ENCODE data around the gene CCDC85C. TPM values are rescaled to one million over a fixed set of nuclear protein-coding genes. Genes with fewer than 3 reads are reported as not detected.

CCDC85C gene
- total RNA-seq, 1 donor from 2014 or later, result 82.2 TPM

DNA sequence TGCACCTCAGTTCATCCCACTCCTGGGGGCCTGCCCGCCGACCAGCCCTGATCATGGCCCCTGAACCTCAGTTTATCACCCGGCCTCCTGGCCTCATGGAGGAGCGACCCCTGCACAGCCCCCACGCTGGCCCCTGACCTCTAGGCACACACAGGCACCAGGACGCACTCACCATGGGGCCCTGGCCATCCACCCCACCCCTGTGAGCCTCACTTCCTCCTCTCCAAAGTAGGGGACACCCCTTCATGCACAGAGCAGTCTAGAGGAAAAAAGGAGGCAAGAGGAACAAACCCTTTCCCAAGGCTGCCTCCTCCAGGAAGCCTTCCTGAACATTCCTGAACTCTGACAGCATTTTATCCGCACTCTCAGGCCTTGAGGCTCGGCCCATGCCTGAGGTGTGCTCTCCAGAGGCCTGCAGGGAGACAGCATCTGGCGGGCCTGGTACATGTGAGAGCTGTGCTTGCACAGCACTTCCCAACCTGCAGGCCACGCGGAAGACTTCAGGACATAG is 83.4 kb downstream of the CCDC85C start:
- peaks cover 47% of the 10 kb centered on the region for H3K4me1 Mint-ChIP-seq
- no peak overlapping the region for H3K4me3 Mint-ChIP-seq
- no peaks in the 10 kb centered on the region for H3K9me3 Mint-ChIP-seq
- H3K36me3 Mint-ChIP-seq, result no peaks in the 10 kb centered on the region
- no peak for DNase-seq (ENCODE audit: low spot score in 2 of 2, unreplicated experiment in 2 of 2)
- peak overlapping the region; percentile 80 for H3K27ac Mint-ChIP-seq
- TF ChIP-seq, protein P1, sequence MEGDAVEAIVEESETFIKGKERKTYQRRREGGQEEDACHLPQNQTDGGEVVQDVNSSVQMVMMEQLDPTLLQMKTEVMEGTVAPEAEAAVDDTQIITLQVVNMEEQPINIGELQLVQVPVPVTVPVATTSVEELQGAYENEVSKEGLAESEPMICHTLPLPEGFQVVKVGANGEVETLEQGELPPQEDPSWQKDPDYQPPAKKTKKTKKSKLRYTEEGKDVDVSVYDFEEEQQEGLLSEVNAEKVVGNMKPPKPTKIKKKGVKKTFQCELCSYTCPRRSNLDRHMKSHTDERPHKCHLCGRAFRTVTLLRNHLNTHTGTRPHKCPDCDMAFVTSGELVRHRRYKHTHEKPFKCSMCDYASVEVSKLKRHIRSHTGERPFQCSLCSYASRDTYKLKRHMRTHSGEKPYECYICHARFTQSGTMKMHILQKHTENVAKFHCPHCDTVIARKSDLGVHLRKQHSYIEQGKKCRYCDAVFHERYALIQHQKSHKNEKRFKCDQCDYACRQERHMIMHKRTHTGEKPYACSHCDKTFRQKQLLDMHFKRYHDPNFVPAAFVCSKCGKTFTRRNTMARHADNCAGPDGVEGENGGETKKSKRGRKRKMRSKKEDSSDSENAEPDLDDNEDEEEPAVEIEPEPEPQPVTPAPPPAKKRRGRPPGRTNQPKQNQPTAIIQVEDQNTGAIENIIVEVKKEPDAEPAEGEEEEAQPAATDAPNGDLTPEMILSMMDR (IDR thresholded peaks at IDR 0.05; ENCODE audit: unreplicated experiment), result no peak
- no peaks in the 10 kb centered on the region for H3K27me3 Mint-ChIP-seq (ENCODE audit: low read depth)

- H3K4me3 Mint-ChIP-seq, result no peak overlapping the region
- H3K36me3 Mint-ChIP-seq, result no peaks in the 10 kb centered on the region
- no peaks in the 10 kb centered on the region for H3K27me3 Mint-ChIP-seq (ENCODE audit: low read depth)
- no peak for DNase-seq (ENCODE audit: low spot score in 2 of 2, unreplicated experiment in 2 of 2)
- no peak overlapping the region for H3K27ac Mint-ChIP-seq
- H3K9me3 Mint-ChIP-seq, result no peaks in the 10 kb centered on the region
- H3K4me1 Mint-ChIP-seq, result peaks cover 43% of the 10 kb centered on the region
- TF ChIP-seq, protein P1 (IDR thresholded peaks at IDR 0.05; ENCODE audit: unreplicated experiment), result no peak
Measured at GRCh38 chr14:99519931-99520421, 84.0 kb downstream of the CCDC85C start.

- no peaks in the 10 kb centered on the region for H3K9me3 Mint-ChIP-seq
- H3K4me3 Mint-ChIP-seq, result no peak overlapping the region
- no peak overlapping the region for H3K27ac Mint-ChIP-seq
- H3K36me3 Mint-ChIP-seq, result no peaks in the 10 kb centered on the region
- TF ChIP-seq, protein P1 (IDR thresholded peaks at IDR 0.05; ENCODE audit: unreplicated experiment), result no peak
- H3K4me1 Mint-ChIP-seq, result peaks cover 37% of the 10 kb centered on the region
- no peaks in the 10 kb centered on the region for H3K27me3 Mint-ChIP-seq (ENCODE audit: low read depth)
- DNase-seq (ENCODE audit: low spot score in 2 of 2, unreplicated experiment in 2 of 2), result no peak
Measured at GRCh38 chr14:99519347-99519881, 84.6 kb downstream of the CCDC85C start.

GRCh38 chr14:99518441-99519346 is 85.3 kb downstream of the CCDC85C start:
- Mint-ChIP-seq H3K4me3 (no peak overlapping the region), H3K36me3 (no peaks in the 10 kb centered on the region), H3K4me1 (peaks cover 31% of the 10 kb centered on the region), H3K9me3 (no peaks in the 10 kb centered on the region), H3K27me3 (ENCODE audit: low read depth) (no peaks in the 10 kb centered on the region), H3K27ac (no peak overlapping the region)
- TF ChIP-seq, protein P1 (IDR thresholded peaks at IDR 0.05; ENCODE audit: unreplicated experiment), result peak; percentile 97
- DNase-seq (ENCODE audit: low spot score in 2 of 2, unreplicated experiment in 2 of 2), result peak; percentile 71 to 91

GRCh38 chr14:99517643-99518381 is 86.2 kb downstream of the CCDC85C start:
- Mint-ChIP-seq H3K27ac (no peak overlapping the region), H3K27me3 (ENCODE audit: low read depth) (no peaks in the 10 kb centered on the region), H3K4me3 (no peak overlapping the region), H3K4me1 (peaks cover 22% of the 10 kb centered on the region), H3K9me3 (no peaks in the 10 kb centered on the region), H3K36me3 (no peaks in the 10 kb centered on the region)
- DNase-seq (ENCODE audit: low spot score in 2 of 2, unreplicated experiment in 2 of 2), result peak in 1 of 2 experiments; percentile 16
- TF ChIP-seq, protein P1 (IDR thresholded peaks at IDR 0.05; ENCODE audit: unreplicated experiment), result no peak

All from mesothelial cell of epicardium (in vitro differentiated cells).